GM20000 (cell line): ENCODE data around the gene KIF16B.
"Not testable (repeated sequence)": the region's sequence is repeated elsewhere in the genome, so short reads cannot be mapped to it uniquely, and the experiment has no call there.

Experiments
- DNase-seq: peaks from one replicate; pipeline ENCODE4 v3.0.0; 2012; ENCODE audit warnings: low spot score
- CTCF ChIP-seq: IDR thresholded peaks from 2 replicates; pipeline ENCODE4 v1.5.1; 2012; ENCODE audit warnings: mild to moderate bottlenecking, control low read depth; ENCODE audit errors: extremely low read depth, missing control alignments

The KIF16B gene

GRCh38 chr20:16261733-16262273, 311.4 kb downstream of the KIF16B start:
- no peak for DNase-seq
- no peak for TF ChIP-seq CTCF

- TF ChIP-seq CTCF = no peak
- no peak for DNase-seq
Observed at GRCh38 chr20:16260911-16261310, 312.3 kb downstream of the KIF16B start.

- not testable (repeated sequence) for DNase-seq
Observed at GRCh38 chr20:16260133-16260532, 313.1 kb downstream of the KIF16B start.

GRCh38 chr20:16258766-16259165, 314.5 kb downstream of the KIF16B start:
- TF ChIP-seq CTCF = no peak
- no peak for DNase-seq

- no peak for TF ChIP-seq CTCF
- DNase-seq = no peak
Observed at GRCh38 chr20:16257813-16258430, 315.3 kb downstream of the KIF16B start.

GRCh38 chr20:16257021-16257420, 316.2 kb downstream of the KIF16B start:
- no peak for DNase-seq
- TF ChIP-seq CTCF = no peak

- no peak for DNase-seq
- no peak for TF ChIP-seq CTCF
Observed at GRCh38 chr20:16246870-16247269, 326.4 kb downstream of the KIF16B start.

- no peak for DNase-seq
- no peak for TF ChIP-seq CTCF
Observed at GRCh38 chr20:16246291-16246690, 327.0 kb downstream of the KIF16B start.
